Mesothelial cell of epicardium (in vitro differentiated cells): ENCODE results near the gene CTBP2. TPM values are rescaled to one million over a fixed set of nuclear protein-coding genes. Genes with fewer than 3 reads are reported as not detected.
A peak's percentile ranks its signal among the peaks of the same experiment; 100 is the strongest.
"Not testable (repeated sequence)": the region's sequence is repeated elsewhere in the genome, so short reads cannot be mapped to it uniquely, and the experiment has no call there.

Experiments
- DNase-seq, 2 experiments: peaks; one replicate each; pipeline ENCODE4 v3.0.0; 2021; ENCODE audit warnings: low spot score in 2 of 2; ENCODE audit not compliant: unreplicated experiment in 2 of 2
- H3K27ac Mint-ChIP-seq: 2 replicates; pipeline ENCODE4 v1.8.0; 2021; ENCODE audit warnings: mixed read lengths
- H3K27me3 Mint-ChIP-seq: 2 replicates; pipeline ENCODE4 v1.8.0; 2021; ENCODE audit warnings: low read depth, mixed read lengths
- H3K36me3 Mint-ChIP-seq: 2 replicates; pipeline ENCODE4 v1.8.0; 2021; ENCODE audit warnings: mixed read lengths
- H3K4me1 Mint-ChIP-seq: 2 replicates; pipeline ENCODE4 v1.8.0; 2021; ENCODE audit warnings: mixed read lengths
- H3K4me3 Mint-ChIP-seq: 2 replicates; pipeline ENCODE4 v1.8.0; 2021; ENCODE audit warnings: mild to moderate bottlenecking, moderate library complexity, mixed read lengths
- H3K9me3 Mint-ChIP-seq: 2 replicates; pipeline ENCODE4 v1.8.0; 2021; ENCODE audit warnings: mixed read lengths
- total RNA-seq: library from RNA; stranded (reverse); gene quantifications from 3 replicates; pipeline ENCODE4 v1.2.1, GENCODE V29; 2021
- TF ChIP-seq, protein P1 (sequence below): fragments of 200-600 bp; sonication (generic); IDR thresholded peaks from one replicate; pipeline ENCODE4 v1.5.0; 2021; ENCODE audit warnings: antibody characterized with exemption; ENCODE audit not compliant: unreplicated experiment

Gene CTBP2
- total RNA-seq, 1 donor from 2014 or later: 122 TPM

DNA sequence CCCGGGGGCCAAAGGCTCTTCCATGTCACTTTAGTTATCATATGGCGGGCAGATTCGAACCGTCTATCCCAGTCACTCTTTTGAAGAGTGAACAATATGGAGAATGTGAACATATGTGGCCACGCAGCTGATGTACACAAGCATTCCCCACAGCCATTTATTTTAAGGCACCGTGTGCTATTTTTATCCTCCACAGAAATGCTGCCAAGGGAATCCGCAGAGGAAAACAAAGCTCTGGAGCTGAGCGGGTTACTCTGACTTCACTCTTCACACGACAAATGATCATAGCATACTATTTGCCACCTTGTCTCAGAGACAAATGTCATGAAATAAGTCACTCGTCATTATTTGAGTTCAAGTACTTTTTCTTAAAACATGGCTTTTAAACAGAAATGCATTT, 100.3 kb downstream of the CTBP2 start:
- peaks cover 14% of the 10 kb centered on the region for H3K36me3 Mint-ChIP-seq
- H3K4me1 Mint-ChIP-seq: peaks cover 86% of the 10 kb centered on the region
- H3K27me3 Mint-ChIP-seq: no peaks in the 10 kb centered on the region
- TF ChIP-seq, protein P1, sequence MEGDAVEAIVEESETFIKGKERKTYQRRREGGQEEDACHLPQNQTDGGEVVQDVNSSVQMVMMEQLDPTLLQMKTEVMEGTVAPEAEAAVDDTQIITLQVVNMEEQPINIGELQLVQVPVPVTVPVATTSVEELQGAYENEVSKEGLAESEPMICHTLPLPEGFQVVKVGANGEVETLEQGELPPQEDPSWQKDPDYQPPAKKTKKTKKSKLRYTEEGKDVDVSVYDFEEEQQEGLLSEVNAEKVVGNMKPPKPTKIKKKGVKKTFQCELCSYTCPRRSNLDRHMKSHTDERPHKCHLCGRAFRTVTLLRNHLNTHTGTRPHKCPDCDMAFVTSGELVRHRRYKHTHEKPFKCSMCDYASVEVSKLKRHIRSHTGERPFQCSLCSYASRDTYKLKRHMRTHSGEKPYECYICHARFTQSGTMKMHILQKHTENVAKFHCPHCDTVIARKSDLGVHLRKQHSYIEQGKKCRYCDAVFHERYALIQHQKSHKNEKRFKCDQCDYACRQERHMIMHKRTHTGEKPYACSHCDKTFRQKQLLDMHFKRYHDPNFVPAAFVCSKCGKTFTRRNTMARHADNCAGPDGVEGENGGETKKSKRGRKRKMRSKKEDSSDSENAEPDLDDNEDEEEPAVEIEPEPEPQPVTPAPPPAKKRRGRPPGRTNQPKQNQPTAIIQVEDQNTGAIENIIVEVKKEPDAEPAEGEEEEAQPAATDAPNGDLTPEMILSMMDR: no peak
- no peak for DNase-seq
- H3K4me3 Mint-ChIP-seq: no peak overlapping the region
- no peaks in the 10 kb centered on the region for H3K9me3 Mint-ChIP-seq
- peak overlapping the region; percentile 94 for H3K27ac Mint-ChIP-seq

DNA sequence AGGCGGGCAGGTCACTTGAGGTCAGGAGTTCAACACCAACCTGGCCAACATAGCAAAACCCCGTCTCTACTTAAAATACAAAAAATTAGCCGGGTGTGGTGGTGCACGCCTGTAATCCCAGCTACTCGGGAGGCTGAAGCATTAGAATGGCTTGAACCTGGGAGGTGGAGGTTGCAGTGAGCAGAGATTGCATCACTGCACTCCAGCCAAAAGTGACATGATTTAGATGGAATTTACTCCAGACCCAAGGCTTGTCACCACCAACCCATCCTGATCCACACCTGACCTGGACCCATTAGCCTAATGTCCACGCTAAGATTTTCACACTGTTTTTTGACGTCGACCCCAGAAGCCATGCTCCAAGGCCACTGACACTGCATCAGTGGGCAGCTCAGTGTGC, 101.0 kb downstream of the CTBP2 start:
- not testable (repeated sequence) for H3K9me3 Mint-ChIP-seq, H3K27me3 Mint-ChIP-seq, DNase-seq, H3K4me3 Mint-ChIP-seq
- Mint-ChIP-seq H3K4me1 (peaks cover 86% of the 10 kb centered on the region), H3K27ac (peak overlapping the region; percentile 94), H3K36me3 (peaks cover 18% of the 10 kb centered on the region)

DNA sequence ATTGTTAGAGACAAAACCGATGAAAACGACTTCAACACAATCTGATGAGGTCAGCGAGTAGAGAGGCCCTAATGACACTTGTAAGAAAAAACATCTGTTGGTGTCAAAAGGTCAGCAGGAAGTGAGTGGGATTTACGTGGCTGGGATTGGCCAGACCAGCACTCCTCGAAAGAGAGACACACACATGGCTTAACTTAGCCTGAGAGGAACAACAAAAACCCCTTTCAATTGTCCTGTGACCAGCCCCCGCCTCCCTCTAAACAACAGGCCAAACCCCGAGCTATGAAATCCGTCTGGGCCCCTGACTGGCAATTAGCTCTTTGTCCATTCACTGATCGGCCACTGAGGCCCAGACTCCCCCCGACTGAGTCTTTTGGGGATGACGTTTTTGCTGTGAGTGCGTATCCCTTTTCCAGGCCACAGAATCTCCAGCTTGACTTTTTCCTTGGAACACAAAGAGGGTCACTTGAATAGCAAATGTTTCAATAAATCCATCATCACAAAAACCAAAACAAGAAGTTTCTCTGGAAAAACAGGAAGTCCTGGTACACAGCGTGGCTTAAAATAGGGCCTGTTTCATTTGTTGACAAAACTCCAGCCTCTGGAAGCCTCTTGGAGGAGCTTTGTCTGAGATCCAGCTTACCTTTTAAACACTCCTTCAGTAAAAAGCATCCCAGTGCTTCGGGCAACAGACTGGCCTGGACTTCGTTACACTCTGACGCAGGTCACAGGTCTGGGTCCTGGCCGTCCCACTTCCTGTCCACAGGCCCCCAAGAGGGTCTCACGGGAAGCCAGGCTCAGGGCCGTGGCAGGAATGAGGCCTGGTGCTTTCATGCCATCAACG, 103.0 kb downstream of the CTBP2 start:
- no peak overlapping the region for H3K4me3 Mint-ChIP-seq
- H3K4me1 Mint-ChIP-seq: peaks cover 72% of the 10 kb centered on the region
- peak overlapping the region; percentile 99 for H3K27ac Mint-ChIP-seq
- DNase-seq: no peak
- TF ChIP-seq, protein P1: no peak
- peaks cover 23% of the 10 kb centered on the region for H3K36me3 Mint-ChIP-seq
- no peaks in the 10 kb centered on the region for H3K9me3 Mint-ChIP-seq
- no peaks in the 10 kb centered on the region for H3K27me3 Mint-ChIP-seq

DNA sequence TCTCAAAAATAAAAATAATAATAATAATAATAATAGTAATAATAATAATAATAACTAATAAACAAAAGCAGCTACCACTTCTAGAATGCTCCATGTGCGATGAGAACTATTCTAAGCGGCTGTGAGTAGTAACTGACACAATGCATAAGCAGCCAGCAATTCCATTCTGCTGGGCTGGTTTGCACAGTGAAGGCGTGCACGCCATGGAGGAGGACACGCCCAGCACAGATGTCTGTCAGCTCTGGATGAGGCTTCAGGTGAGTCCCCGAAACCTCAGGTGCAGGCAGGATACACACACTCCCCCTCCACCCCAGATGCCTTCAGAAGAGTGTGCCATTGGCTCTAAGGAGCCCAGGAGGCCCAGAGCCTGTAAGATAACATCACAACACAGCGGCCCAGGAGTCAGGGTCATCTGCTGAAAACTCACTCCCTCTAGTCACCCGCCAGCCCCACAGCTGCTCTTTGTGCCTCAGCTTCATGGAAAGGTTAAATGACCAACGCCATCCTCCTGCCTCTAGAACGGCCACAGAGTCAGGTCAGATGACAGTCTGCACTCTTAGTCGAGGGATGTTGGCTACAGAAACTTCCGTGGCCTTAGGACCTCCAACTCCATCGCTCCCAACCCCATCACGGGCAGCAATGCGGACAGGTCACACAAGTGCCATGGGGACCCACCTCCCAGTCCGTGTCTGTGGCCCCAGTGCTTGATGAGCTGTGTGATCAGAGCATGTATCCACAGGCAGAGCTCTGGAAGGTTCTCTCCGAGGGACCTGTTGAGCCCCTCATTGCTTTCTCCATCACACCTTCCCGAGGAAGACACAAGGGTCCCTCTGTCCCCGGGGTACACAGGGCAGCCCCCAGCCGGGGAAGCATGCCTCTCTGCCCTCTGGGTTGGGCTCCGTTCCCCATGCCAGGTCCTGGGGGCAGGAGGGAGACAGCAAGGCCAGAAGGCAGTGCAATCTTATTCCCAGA, 103.9 kb downstream of the CTBP2 start:
- no peak for DNase-seq
- TF ChIP-seq, protein P1: no peak
- H3K27me3 Mint-ChIP-seq: no peaks in the 10 kb centered on the region
- H3K4me3 Mint-ChIP-seq: no peak overlapping the region
- H3K9me3 Mint-ChIP-seq: no peaks in the 10 kb centered on the region
- H3K36me3 Mint-ChIP-seq: peaks cover 27% of the 10 kb centered on the region
- H3K27ac Mint-ChIP-seq: peak overlapping the region; percentile 99
- H3K4me1 Mint-ChIP-seq: peaks cover 64% of the 10 kb centered on the region

DNA sequence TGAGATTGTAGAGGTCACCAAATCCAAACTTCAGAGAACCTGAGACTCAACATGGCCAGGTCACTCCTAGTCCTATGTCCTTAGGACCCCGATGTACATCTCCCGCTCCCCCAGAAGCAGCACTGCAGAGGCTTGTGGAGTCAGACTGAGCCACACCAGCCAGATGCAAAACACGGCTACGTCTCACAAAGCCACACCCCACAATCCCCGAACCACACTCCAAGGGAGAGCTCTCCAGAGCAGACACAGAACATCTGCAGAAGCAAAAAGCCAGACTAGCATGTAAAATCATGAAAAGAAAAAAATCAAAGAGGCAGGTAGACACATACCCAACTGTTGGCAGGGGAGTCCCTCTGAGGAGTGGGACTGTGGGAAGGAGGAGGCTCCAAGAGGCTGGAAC, 104.9 kb downstream of the CTBP2 start:
- TF ChIP-seq, protein P1: no peak
- Mint-ChIP-seq H3K36me3 (peaks cover 27% of the 10 kb centered on the region), H3K9me3 (no peaks in the 10 kb centered on the region), H3K4me1 (peaks cover 59% of the 10 kb centered on the region), H3K4me3 (no peak overlapping the region), H3K27ac (peak overlapping the region; percentile 87), H3K27me3 (no peaks in the 10 kb centered on the region)
- no peak for DNase-seq
